GM21367 (cell line): ENCODE results near the gene HK3.

Experiments
- ATAC-seq: cut with Tn5 transposase; IDR thresholded peaks from one replicate; pipeline ENCODE4 v1.9.1; 2021; ENCODE audit not compliant: unreplicated experiment

The HK3 gene

DNA sequence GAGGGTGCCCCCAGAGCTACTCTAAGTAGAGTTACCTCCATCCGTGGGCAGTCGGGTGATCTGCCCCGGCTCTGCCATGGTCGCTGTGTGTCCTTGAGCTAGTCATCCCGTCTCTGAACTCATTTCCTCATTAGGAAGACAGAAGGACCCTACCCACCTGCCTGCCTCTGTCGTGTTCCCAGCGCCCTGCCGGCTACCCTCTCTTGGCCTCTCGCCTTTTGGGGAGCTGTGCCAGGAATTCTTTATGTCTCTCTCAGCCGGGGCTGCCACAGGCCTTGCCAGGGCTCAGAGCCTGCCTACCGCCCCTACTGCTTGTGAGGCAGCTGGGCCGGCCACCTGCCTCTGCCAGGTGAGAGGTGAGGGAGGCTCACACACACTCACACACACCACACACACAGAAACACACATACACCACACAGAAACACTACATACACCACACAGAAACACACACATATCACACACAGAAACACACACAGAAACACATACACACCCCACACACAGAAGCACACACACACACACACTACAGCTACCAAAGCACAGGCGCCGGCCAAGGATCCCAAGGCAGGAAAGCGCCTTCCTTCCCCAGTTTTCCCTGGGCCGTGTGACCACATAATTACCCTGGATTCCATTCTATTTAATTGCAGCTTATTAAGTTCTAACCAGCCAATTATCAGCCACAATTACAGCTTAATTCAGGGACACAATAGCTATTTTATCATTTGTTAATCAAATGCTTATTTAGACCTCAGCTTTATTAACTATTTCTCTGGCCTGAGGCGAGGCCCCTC lies 47.1 kb downstream of the HK3 start:
- ATAC-seq = no peak

DNA sequence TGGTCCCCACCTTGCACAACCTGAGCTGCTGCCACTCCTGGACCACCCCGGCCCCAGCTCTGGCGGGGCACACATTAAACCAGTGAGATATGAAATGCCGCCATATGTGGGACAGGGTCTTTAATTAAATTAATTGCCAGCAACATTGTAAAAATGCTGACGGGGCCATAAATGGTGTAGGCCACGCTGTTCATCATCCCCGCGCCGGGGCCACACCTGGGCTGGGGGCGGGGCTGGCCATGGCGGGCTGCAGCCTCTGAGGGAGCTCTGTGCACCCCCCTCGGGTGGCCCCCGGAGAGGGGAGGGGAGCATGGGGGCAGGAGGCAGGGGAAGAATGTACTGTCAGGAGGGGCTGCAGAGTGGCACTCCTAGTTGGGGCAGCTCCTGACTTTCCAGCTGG lies 47.8 kb downstream of the HK3 start:
- no peak for ATAC-seq

- ATAC-seq = no peak
These were observed 48.5 kb downstream of the HK3 start for GRCh38 chr5:176850371-176851245.

GRCh38 chr5:176849611-176850227 lies 49.4 kb downstream of the HK3 start:
- no peak for ATAC-seq

DNA sequence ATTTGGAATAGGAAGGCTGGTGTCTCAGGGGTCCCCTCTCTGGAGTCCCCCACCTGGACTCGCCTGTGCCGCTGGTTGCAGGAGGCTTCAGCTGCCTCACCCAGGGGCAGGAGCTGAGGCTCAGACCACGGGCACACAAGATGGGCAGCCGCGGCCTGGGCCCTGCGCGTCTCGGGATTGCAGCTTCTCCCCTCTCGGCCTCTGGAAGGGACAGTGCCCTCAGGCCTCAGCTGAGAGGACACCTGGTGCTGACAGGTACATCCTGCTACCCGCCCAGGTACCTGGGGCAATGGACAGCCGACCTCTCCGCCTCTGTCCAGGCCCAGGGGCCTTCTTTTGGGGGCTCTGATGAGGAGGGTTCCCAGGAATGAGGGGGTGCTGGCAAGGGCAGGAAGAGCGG lies 50.5 kb downstream of the HK3 start:
- no peak for ATAC-seq

GRCh38 chr5:176847726-176848290 lies 51.3 kb downstream of the HK3 start:
- no peak for ATAC-seq

GRCh38 chr5:176847148-176847547 lies 52.0 kb downstream of the HK3 start:
- ATAC-seq = no peak

- no peak for ATAC-seq
These were observed 52.6 kb downstream of the HK3 start for GRCh38 chr5:176846335-176847140.

GRCh38 chr5:176845392-176845713 lies 53.8 kb downstream of the HK3 start:
- ATAC-seq = no peak

DNA sequence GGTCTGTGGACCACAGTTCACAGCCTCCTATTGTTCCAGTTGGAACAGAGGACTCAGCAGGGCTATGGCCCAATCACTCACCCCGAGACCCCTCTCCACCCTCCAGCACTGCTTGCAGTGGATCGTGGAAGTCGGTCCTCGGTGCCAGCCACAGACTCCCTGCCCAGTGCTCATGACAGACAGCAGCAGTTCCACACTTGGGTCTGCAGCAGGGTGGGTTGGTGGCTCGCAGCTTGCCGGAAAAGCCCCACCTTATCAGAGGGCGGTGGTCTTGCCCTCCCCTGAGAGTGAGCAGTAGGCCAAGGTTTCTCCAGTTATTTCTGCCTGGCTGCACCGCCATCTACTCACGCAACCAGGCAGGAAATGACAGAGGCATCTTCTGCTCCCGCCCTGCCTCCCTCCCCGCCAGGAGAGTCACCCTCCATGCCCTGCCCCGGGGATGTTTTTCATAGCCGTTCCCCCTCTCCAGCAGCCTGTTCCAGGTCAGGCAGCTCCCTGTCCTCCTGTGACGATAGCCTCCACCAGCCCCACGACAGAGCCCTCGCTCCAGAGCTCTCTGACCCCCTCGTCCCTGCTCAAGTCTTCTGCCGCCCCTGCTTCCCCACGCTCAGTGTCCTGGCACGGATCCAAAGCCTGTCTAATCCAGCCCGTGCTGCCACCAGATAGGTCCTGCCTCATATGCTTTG lies 54.3 kb downstream of the HK3 start:
- no peak for ATAC-seq

GRCh38 chr5:176844281-176844680 lies 54.9 kb downstream of the HK3 start:
- ATAC-seq = no peak

DNA sequence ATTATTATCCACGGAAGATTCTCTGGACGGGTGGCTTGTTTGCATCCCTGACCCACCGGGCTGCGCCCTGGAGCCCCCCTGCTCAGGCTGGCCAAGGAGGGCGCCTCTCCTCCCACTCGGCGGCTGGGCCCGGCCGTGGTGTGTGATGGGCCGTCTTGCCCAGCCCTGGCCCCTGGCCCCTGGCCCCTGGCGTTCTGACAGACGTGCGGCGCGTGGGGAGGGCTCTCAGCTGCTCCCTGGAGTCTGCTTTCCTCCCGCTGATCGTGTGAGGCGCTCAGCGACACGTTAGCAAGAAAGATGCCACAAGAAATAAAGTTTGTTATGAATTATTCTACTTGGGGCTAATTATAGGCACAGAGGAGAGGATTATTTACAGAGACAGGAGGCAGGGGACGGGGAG lies 55.5 kb downstream of the HK3 start:
- no peak for ATAC-seq

DNA sequence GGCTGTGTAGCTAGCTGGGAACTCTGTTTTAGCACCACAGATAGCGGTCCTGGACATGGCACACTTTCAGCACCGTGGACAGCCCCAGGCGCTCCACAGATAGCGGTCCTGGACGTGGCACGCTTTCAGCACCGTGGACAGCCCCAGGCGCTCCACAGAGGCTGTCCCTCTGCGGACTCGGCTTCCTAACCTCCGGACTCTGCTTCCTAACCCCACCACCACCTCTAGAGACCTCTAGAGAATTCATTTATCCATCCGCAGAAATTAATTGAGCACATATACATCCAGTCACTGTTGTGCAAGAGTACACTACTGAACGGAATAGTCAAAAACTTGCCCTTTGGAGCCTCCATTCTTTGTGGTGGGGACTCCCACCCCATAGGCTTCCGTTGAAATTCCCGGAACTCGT lies 61.4 kb downstream of the HK3 start:
- no peak for ATAC-seq

GRCh38 chr5:176836811-176837706 lies 62.1 kb downstream of the HK3 start:
- ATAC-seq = no peak

GRCh38 chr5:176835918-176836317 lies 63.2 kb downstream of the HK3 start:
- ATAC-seq = no peak

- ATAC-seq = no peak
These were observed 65.9 kb downstream of the HK3 start for GRCh38 chr5:176833286-176833685.

- no peak for ATAC-seq
These were observed 67.0 kb downstream of the HK3 start for GRCh38 chr5:176832162-176832561.

DNA sequence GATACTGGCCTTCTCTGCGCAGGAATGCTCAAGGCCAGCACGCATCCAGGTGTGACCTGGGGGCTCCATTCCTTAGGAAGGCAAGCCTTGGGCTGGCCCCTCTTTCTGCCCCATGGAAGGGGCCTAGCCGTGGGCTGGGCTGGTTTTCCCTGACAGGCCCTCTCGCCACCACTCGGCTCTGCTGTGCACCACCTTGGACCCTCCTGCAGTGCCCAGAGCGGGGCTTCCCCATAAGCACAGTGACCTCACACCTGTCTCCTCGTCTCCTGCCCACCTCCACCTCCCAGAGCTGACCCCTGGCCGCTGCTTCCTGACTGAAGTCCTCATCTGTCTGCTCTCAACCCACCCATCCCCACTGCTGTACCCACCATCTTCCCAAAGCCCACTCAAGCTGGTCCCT lies 67.7 kb downstream of the HK3 start:
- no peak for ATAC-seq

GRCh38 chr5:176830995-176831423 lies 68.1 kb downstream of the HK3 start:
- no peak for ATAC-seq
